Measurements from ENCODE around the gene PEX3. TPM values are rescaled to one million over a fixed set of nuclear protein-coding genes. Genes with fewer than 3 reads are reported as not detected.

Gene PEX3
- total RNA-seq, 1 experiment from 2014 or later = 17.9 TPM

DNA sequence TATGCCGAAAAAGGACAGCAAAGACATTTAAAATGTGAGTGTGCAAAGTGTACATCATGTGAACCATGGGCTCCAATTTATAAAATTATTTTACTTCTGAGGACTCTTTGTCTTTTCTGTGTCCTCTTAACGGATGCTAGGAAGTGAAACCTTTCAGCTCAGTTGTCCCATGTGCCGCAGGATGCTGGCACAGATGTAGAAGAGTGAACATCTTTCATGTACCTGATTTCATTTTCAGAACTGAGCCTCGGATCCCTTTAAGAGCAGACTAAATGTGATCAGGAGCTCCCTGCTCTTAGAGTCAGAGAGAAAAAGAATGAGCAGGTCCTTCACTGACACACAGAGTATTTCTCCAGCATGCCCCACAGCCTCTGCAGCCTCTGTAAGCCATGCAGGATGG lies 88.5 kb downstream of the PEX3 start:
- H4K20me1 ChIP-seq (ENCODE audit: control insufficient read depth, insufficient read depth, insufficient read length) = no peaks in the 10 kb centered on the region
- H2AK5ac ChIP-seq (ENCODE audit: insufficient read length, low read length) = no peak overlapping the region
- no CpG with 5 or more reads among the region's 4 CpGs for WGBS (ENCODE audit: extremely low coverage, insufficient read length, low lambda C conversion rate)
- TF ChIP-seq, protein P1, sequence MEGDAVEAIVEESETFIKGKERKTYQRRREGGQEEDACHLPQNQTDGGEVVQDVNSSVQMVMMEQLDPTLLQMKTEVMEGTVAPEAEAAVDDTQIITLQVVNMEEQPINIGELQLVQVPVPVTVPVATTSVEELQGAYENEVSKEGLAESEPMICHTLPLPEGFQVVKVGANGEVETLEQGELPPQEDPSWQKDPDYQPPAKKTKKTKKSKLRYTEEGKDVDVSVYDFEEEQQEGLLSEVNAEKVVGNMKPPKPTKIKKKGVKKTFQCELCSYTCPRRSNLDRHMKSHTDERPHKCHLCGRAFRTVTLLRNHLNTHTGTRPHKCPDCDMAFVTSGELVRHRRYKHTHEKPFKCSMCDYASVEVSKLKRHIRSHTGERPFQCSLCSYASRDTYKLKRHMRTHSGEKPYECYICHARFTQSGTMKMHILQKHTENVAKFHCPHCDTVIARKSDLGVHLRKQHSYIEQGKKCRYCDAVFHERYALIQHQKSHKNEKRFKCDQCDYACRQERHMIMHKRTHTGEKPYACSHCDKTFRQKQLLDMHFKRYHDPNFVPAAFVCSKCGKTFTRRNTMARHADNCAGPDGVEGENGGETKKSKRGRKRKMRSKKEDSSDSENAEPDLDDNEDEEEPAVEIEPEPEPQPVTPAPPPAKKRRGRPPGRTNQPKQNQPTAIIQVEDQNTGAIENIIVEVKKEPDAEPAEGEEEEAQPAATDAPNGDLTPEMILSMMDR (conservative IDR thresholded peaks at IDR 0.05) = no peak
- Mint-ChIP-seq H3K36me3 (ENCODE audit: insufficient read depth in 1 of 3, low read depth in 3 of 3) (no peaks in the 10 kb centered on the region; a peak in 1 of 7 replicates), H3K9me3 (no peaks in the 10 kb centered on the region), H3K27me3 (ENCODE audit: low read depth) (peaks cover 48% of the 10 kb centered on the region), H3K4me1 (peaks cover 31 to 36% of the 10 kb centered on the region in 2 experiments), H3K4me3 (no peak overlapping the region), H3K27ac (no peak overlapping the region)
- H3T11ph ChIP-seq (ENCODE audit: low read length) = no peak overlapping the region
- no peak overlapping the region for H3K27ac ChIP-seq (ENCODE audit: insufficient read length, low read depth, low read length)
- no peak for DNase-seq
- H3K56ac ChIP-seq (ENCODE audit: insufficient read length, low read depth, low read length) = no peak overlapping the region
- no peak overlapping the region for H3K23ac ChIP-seq (ENCODE audit: insufficient read length, low read depth, low read length)
- no peak overlapping the region for H2BK5ac ChIP-seq (ENCODE audit: insufficient read length, low read length)
- no peaks in the 10 kb centered on the region for H3K79me1 ChIP-seq (ENCODE audit: insufficient read depth, low read depth, low read length, poor library complexity, severe bottlenecking)
- H2AFZ ChIP-seq (ENCODE audit: low read length) = no peak overlapping the region
- no peak overlapping the region for H4K91ac ChIP-seq (ENCODE audit: insufficient read length, low read depth, low read length)
- no peak overlapping the region for H2BK20ac ChIP-seq (ENCODE audit: low read depth, low read length, poor library complexity, severe bottlenecking)
- H2BK12ac ChIP-seq (ENCODE audit: insufficient read length, low read depth, low read length) = no peak overlapping the region
- no peak overlapping the region for H3K14ac ChIP-seq (ENCODE audit: insufficient read depth, low read length)
- no peaks in the 10 kb centered on the region for H3K79me2 ChIP-seq (ENCODE audit: insufficient read depth, low read length)
- no peak overlapping the region for H4K5ac ChIP-seq (ENCODE audit: insufficient read length, low read depth, low read length)
- no peak overlapping the region for H3K4me2 ChIP-seq (ENCODE audit: insufficient read depth, insufficient read length, low read length)
- H3K9me3 ChIP-seq (ENCODE audit: control insufficient read depth, low read depth, low read length) = no peaks in the 10 kb centered on the region
- H3K4me1 ChIP-seq (ENCODE audit: insufficient read depth, low read length) = peaks cover 4% of the 10 kb centered on the region; the same call in 1 of the 2 replicates
- no peak overlapping the region for H4K8ac ChIP-seq (replicated peaks; ENCODE audit: insufficient read length, low read depth, low read length)
- no peak overlapping the region for H3K4ac ChIP-seq (ENCODE audit: low read depth, low read length)
- peaks cover 4% of the 10 kb centered on the region; the same call in 1 of the 2 replicates for H3K27me3 ChIP-seq (ENCODE audit: insufficient read depth, low read length)
- H3K9ac ChIP-seq (ENCODE audit: extremely low read depth, insufficient read length, low read length) = no peak overlapping the region
- no peak overlapping the region for H3K18ac ChIP-seq (ENCODE audit: insufficient read length, low read depth, low read length)
- H3K23me2 ChIP-seq (ENCODE audit: insufficient read length, low read depth, low read length, poor library complexity, severe bottlenecking) = peaks cover 9% of the 10 kb centered on the region
- H2BK15ac ChIP-seq (ENCODE audit: low read depth, low read length) = no peak overlapping the region
- no peak overlapping the region for H2BK120ac ChIP-seq (ENCODE audit: low read depth, low read length, poor library complexity, severe bottlenecking)
